Lower leg skin (tissue), 3 donors: Measurements from ENCODE around the gene ADIPOR1.

Source experiments
- CTCF ChIP-seq, 3 donors: fragments of 450-650 bp; IDR thresholded peaks; one replicate each; pipeline ENCODE4 v1.5.1; 2016; ENCODE audit warnings: antibody characterized with exemption in 3 of 3, mild to moderate bottlenecking in 3 of 3, moderate library complexity in 2 of 3
- POLR2A ChIP-seq, 2 donors: fragments of 450-650 bp; IDR thresholded peaks; one replicate each; pipeline ENCODE4 v1.6.1; 2016 to 2017; ENCODE audit warnings: antibody characterized with exemption in 2 of 2, mild to moderate bottlenecking in 1 of 2, moderate library complexity in 1 of 2

- no peak for TF ChIP-seq CTCF (IDR thresholded peaks at IDR 0.05)
- no peak for TF ChIP-seq POLR2A (IDR thresholded peaks at IDR 0.05)
These were observed 29.1 kb upstream of the ADIPOR1 start for GRCh38 chr1:202987255-202987654.
